Activated CD4-positive, alpha-beta T cell treated with anti-CD3 and anti-CD28 coated beads for 1 hour (primary cell): ENCODE results near the gene TMEM63C.

ENCODE experiments used
- DNase-seq: peaks from one replicate; pipeline ENCODE4 v3.0.0-alpha.2; 2020

Gene TMEM63C

DNA sequence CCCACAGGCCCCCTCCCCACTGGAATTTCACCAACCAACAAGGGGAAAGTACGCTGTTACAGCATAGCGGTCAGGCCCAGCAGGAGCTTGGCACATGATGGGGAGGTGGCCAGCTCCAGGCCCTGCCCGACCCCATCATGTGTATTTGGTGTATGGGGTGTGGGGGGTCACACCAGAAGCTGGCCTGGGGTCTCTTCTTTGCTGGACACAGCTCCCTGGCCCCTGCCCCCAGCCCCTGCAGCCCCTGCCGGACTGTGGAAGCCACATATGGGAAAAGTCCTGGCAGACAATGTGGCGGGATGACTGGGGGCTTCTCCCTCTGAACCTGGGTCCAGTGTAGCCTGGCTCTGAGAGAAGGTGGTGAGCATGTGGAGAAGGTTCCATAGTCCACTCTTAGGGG is 77.0 kb downstream of the TMEM63C start:
- no peak for DNase-seq

DNA sequence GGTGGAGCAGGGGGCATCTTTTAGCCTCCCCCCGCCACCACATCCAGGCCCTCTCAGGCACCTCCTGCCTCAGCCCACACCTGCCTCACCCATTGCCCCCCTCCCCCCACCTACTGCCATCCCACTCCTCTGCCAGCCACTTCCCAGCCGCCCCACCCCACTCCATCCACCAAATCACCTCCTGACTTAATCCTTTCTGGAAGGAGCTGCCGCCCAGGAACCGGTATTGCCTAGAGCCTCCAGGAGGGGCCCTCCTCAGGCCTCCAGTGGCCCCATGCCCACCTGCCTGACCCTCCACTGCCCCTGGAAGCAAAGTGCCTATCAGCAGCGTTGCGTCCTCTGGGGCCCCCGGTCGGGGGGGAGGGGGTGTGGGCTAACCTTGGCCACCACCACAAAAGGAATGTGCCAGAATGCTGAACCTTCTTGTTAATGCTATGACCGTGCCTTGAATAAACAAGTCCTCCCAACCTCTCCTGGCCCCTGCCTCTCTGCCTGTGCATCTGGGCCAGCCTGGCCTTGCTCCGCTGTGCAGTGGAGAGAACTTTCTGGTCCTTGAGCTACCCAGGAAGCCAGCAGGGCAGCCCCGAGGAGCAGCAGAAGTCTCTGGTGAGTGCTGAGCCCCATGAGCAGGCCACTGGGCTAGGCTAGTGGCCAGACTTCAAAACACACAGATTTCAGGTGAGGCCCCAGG is 77.6 kb downstream of the TMEM63C start:
- no peak for DNase-seq

DNA sequence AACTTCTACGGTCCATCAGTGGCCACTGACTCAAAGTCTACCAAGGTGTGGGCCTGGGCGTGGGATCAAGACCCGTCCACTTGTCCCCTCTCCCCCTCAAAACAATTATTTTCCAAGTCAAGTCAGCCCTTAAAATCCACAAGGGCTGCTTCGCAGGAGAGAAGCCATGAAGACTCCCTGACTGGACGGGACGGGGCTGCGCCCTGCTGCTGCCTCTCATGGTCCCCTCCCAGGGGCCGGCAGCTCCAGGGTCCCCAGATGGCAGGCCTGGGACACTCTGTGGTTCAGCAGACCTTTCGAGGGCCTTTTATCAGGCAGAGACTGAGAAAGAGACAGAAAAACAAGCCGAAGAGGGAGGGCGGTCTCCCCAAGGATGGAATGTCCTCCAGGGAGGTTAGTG is 78.6 kb downstream of the TMEM63C start:
- no peak for DNase-seq

DNA sequence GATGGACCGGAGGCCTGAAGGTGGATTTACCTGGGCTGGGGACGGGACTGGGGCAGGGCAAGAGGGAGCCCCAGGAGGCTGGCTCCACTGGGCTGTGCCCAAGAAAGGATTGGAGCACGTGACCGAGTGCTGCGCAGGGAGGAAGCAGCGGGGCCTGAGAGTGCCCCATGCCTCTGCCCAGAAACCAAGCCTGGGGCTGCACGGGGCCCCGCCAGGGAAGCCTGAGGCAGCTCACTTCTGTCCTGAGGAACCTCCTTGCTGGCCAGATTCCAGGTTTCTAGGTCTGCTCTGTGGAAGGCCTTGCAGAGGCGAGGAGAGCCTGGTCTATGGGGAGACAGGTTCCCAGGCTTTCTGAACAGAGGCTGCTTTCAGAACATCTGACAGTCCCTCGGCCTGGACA is 79.0 kb downstream of the TMEM63C start:
- no peak for DNase-seq

DNA sequence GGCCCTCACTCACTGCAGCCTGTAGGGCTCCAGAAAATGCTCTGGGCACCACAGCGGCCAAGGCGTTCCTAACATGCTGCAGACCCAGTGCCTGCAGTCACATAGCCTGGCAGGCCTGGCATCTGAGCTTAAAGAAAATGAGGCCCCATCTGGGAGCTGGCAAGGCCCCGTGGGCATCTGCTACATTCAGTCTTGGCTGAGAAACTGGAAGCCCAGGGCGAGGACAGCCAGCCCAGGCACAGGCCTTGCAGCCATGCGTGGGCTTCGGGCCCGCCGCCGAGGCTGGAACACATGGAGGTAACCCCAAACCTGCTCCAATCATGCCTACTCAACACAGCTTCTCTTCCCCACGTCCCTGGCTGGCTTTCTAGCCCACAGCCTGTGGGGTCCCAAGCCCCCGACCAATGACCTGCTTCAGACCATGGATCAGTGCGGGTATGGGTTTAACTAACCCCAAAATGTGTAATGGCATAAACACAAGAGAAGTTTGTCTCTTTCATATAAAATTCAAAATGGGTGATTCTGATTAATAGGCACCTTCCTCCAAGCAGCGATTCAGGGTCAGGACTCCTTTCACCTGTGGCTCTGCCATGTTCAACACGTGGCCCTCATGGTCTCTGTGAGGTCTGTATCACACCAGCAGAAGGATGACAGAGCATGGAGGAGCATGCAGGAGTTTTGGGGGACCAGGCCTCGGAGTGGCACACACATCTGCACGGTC is 83.0 kb downstream of the TMEM63C start:
- DNase-seq, result no peak

DNA sequence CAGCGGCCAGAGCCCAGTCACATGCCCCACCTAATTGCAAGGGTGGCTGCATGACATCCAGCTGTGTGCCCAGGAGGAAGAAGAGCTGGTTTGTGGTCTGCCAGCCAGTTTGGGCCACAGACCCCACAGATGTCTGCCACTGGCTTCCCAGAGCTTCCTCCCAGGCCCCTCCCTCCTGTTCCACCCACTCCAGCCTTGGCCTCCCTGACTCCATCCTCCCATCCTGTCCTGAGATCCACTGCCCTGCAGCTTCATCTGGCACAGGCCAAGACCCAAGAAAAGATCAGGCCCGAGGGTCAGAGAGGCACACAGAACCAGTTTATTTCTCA is 83.6 kb downstream of the TMEM63C start:
- DNase-seq, result no peak

DNA sequence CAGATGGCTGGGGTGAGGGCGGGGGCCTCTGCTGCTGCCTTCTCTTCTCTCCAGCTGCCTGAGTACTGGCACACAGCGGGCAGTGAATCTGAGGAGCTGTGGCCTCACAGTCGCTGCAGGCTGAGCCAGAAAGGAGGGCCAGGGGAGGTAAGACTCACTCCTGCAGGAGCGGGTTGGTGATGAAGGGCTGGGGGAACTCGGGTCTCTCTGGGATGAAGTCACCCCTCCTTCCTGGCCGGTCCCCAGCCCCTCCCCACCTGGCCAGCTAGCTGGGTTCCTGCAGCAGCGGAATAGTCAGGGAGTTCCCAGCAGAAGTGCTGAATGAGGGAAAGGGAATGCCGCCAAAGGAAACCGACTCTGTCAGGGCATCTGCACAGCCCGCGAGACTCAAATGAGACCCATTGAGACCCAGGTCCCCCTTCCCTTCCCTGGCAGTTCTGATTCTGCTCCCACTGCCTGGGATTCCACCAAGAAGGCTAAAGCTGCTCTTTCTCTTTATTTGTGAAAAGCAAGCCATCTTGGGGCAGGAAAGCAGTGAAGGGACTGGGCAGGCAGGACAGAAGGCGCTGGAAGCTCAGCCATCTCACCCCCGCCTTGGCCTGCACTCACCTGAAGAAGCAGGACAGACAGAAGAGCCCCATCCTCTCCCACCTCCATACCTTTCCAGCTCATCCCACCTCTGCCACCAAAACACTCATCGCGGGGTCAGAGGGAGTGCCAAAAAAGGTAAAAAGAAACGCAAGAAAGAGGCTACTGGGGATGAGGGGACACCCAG is 84.2 kb downstream of the TMEM63C start:
- no peak for DNase-seq

DNA sequence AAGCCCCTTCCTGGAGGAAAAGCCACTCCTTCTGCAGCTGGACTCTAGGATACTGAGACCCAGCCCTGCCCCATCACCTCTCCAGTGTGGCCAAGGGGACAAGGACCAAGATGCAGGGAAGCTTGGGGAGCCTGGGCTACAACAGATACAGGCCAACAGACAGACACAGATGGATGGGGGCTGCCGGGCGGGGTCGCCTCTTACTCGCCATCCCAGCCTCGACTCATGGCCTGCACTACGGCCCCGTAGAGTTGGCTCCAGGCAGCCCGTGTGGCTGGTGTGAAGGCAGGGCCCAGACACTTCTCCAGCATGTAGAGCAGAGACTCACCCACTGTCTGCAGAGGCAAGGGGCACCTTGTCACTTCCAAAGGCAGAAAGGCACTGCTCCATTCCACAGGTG is 84.7 kb downstream of the TMEM63C start:
- no peak for DNase-seq

DNA sequence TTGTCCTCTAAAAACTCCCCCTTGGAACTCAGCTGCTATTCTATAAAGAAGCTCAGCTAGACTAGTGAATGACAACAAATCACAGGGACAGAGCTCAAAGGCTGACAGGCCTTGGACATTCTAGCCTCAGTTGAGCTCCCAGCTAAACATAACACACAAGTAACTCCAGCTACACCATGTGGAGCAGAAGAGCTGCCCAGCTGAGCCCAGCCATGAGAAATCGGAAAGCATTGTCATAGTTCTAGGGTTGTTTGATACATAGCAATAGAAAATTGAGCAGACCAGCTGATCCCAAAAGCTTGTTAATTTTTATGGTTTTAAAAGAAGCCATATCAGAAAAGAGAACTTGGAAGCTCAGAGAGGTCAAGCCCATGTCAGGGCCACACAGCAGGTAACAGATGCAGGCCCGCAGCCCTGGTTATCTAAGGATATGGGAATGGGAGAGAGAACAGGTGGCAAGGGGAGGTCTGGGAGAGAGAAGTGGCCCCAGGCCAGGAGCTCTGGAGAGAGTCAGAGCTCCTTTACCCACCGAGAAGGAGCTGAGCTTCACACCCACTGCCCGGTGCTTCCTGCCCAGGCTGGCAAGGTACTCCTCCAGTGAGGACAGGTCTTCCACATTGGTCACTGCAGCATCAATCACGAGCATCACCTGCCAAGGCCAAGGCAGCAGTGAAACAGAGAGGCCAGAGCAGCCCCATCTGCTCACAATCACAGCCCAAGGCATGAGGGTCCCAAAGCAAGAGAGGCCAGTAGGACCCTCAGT is 86.5 kb downstream of the TMEM63C start:
- DNase-seq, result no peak

DNA sequence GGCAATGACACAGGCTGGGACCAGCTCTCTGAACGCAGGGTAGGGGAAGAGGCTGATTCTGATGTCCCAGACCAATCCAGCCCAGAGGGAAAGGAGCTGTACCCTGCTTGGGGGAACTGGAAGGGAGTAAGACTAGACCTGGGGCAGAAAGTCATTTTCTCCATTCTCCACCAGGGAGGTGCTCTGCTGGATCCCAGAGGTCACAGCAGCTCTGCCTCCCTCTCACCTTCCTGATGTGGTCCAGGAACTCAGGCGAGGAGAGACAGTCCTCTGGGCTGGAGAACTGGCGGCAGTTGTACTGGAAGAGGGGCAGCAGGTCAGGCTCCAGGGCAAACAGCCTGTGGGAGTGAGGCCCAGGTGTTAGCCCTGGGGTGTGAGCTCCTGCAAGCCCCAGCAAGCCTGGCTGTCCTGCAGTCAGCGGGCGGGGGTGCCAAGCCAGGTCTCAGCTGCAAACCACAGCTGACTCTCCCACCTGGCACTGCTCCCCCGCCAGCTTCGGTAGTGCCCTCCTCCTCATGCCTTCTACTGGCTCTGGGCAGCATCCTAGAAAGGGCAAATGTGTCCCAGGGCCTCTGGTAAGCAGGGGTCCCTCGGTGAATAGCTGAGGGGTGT is 87.5 kb downstream of the TMEM63C start:
- no peak for DNase-seq

DNA sequence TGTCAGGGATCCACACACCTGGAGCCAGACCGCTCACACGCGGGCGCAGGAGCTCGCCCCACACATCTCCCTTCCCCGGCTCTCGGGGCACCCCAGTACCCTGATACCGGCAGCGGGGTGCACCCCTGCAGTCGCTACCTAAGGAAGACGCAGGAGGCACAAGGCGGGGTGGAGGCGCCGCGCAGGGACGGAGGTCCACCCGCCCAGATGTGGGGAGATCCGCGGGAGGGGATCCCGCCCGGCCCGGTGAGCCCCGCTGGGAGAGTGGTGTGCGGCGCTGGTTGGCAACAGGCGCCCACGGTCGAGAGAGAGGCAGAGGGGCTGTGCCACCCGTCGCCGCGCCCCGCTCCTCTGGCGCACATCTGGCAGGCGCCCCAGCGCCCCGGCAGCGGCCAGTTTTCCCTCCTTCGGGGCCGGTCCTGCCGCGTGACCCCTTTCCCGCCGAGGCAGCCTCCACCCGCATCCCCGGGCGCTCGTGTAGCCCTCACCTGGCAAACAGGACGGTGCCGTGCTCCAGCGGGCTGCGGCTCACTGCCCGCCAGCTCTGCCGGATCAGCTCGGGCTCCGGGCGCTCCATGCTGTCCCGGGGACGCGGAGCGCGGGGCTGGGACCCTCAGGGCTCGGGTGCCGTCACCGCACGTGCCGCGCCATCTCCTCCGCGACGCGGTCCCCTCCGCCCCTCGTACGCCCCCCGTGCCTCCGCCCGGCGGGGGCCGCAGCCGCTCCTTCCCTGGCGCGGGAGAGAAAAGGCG is 88.9 kb downstream of the TMEM63C start:
- no peak for DNase-seq

DNA sequence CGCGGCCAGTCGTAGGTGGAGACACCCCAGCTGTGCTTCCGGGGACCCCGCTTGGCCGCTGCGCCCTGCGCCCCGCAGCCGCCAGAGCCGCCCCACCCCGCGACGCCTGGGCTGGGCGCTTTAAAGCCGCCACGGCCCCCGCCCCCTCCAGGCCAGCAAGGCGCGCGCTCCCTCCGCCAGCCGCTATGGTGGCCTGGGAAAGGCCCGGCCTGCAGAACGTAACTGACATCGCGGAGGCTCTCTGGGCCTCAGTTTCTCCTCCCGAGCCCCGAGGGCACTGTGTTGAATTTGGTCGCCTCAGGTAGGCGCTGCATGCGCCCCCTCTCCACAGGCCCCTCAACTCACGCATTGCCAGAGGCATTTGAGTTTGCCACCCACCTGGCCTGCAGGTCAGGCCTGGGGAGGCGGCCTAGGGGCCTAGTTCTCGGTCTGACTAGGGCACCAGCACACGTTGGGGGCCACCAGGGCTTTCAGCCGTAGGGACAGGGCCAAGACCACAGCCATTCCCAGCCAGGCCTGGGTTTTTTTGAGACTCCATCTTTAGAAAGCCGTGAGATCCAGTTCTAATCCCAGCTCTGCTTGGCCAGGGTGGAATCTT is 89.6 kb downstream of the TMEM63C start, which contains the start of gene NGB:
Gene NGB, minus strand, starts transcription at position 94 of the 598 bp plus-strand sequence. CDS start 269 bp downstream, outside the sequence.
- DNase-seq, result no peak

DNA sequence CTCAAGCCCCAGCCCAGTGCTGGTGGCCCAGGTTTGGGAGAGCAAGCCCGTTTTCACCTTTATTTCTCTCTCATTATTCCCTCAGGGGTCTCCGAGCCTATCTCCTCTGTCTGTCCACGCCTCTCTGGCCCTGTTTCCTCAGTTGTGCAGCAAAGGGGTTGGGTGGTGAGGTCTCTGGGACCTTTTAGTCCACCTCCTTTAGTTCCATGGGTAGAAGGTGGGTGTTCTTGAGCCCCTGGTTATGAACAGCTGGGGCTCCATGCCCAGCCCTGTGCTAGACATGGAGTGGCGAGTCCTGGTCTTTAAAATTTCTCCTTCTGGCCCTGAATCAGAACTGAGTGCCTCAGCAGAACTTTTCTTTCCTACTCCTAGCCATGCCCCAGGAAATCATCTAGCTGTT is 90.7 kb downstream of the TMEM63C start:
- no peak for DNase-seq

DNA sequence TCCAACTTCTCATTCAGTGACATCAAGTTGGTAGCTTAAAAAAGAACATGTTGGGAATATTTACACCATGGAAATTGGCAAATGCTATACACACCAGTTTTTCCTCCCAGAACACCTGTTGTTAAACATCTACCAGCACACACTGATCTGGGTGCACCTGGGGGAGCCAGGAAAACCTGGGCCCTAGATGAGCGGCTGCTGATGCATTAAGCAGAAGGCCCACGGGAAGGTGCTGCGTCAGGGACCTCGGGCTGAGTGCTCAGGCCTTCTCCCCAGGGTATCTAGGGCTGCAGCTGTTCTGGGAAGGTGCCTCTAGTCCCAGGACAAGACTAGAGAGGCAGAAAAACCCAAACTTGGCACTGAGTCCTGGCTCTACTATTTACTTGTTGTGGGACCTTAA is 92.2 kb downstream of the TMEM63C start:
- no peak for DNase-seq

DNA sequence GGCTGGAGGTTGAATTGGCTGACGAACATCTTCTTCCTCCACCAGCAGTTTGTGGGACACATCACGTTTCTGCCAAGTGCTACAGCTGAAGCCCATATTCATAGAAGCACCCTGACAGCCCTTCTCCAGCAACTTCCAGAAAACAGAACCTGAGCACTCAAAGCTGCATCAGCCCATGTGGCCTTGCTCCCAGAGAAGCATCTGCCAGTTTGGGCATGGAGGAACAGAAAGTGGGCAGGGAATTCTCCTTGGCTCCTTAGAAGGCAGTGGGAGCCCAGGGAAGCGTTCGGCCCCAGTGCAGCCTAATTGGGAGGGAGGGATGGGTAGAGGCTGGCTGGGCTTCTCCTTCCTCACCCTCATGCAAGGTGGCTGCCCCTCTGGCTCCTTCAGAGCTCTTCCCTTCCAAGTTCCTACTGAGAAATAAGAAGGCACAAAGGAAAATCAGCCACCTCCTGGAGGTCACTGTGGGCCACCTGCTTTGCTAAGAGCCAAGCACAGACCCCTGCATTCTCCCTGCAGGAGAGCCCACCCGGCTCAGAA is 93.5 kb downstream of the TMEM63C start:
- no peak for DNase-seq

DNA sequence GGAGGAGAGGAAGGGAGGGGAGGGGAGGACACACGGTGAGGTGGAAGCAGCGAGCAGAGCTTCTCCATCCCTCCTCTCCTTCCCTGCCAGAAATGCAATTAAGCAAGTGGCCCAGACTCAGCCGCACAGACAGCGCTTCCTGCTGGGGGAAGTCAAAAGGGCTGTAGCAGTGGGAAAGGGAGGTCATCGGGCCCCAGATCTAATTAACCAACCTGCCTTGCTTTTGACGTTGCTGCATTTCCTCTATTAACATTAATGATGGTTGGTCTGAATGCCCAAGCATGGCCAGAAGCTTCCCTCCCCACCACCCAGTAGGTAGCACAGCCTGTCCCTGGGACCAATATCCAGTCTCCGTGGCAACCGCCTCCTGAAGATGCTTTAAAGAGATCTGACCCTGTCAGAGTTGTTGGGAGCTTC is 94.0 kb downstream of the TMEM63C start:
- no peak for DNase-seq

DNA sequence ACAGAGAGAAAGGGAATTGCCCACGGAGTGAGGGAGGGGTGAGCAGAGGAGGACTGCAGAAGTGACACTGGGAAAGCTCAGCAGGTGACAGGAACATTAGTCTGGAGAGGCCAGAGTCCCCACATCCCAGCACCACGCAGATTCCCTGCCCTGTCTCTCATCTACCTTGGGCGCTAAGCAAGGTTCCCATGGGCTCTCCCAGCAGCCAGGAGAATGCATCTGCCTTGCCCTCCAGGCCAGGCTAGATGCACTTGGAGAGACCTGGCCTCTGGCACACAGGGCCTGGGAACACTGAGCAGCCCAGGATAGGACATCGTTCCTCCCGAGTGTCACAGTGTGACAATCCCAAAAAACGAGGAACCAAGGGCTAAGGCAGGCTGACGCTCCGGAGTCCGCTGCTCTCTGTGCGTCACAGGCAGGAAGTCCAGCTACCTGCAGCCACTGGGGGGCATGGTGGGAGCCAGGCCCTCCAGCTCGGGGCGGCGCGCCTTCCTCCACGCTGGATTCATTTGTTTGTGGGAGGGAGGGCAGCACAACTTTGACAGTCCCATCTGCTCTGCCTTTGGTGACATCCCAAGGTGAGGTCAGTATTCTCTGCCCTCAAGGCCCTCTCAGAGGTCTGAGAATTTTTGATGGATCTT is 94.8 kb downstream of the TMEM63C start:
- DNase-seq, result no peak

DNA sequence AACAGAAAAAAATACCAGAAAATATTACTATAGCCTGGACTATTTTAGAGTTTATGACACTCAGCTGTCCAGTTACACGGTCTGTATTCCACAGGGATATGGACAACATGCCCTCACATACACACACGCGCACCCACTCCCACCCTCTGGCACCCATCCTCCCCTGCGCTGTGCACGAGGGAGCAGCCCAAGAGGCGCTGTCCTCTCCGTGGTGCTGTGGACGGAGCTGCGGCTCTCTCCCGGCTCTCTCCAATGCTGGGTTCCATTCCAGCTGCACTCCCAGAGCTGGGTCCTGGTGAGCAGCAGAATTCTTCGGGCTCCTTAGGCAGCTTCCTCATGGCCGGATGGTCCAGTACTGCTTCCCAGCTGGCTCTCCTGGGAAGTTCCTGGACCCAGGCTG is 95.4 kb downstream of the TMEM63C start:
- no peak for DNase-seq

DNA sequence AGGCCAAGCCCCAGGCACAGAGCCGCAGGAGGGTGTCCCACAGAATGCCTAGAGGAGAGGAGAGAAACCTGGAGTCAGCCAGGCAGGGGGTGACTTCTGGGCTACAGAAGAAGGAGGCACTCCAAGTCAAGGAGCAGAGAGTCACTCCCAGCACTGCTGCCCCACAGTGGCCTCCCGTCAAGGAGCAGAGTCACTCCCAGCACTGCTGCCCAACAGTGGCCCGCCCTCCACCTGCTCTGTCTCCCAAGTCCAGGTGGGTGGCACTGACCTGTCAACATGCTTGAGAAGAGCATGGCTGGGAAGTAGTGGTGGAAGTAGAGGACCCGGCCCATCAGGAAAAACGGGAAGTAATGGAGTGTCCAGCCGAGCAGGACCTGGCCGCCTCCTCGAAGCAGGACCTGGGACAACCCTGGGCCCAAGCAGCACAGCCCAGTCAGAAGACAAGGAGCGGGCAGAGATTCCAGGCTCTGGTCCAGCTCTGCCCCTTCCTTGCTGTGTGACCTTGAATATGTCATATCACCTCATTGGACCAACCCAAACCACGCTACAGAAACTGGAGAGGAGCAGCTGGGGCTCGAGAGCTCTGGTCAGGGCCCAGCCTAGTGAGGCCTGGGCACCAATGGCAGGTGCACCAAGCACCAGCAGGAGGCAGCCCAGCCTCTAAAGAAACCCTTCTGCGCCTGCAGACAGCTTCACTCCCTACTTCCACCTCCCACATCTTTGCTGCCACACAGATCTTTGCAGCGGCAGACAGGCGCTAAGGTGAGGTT is 97.0 kb downstream of the TMEM63C start:
- no peak for DNase-seq

DNA sequence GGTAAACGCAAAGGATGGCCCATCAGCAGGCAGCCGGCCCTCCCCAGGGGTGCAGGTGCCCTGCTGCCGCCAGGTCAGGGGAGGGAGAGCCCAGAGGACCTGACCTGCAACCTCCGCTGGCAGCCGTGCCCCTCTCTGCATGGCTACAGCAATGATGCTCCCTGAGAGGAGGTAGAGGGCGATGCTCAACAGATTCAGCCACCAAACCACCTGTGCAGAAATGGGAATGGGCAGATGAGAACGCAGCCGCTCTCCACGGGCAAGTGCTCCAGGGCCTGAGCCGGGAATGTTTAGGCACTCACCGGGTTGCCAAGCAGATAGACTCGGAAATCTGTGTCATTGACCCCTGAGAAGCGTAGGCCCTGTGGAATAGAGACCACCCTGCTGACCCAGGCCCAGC is 98.1 kb downstream of the TMEM63C start:
- no peak for DNase-seq
